ENCODE results near the gene JAG1. TPM values are rescaled to one million over a fixed set of nuclear protein-coding genes. Genes with fewer than 3 reads are reported as not detected.

The JAG1 gene
- total and polyA plus RNA-seq, 9 of the 15 experiments (the other 6 are each of a cell fraction or from before 2014, with no cell fraction given), result 0.04 to 0.40 (median 0.07) TPM

- TF ChIP-seq ZZZ3 (IDR thresholded peaks at IDR 0.05) (no peak), CTCFL (IDR thresholded peaks at IDR 0.05; ENCODE audit: borderline replicate concordance, insufficient read depth, low read depth, low read length, poor library complexity, severe bottlenecking) (no peak), ETV5 (CRISPR knock-in tag; IDR thresholded peaks at IDR 0.05; ENCODE audit: low read depth) (no peak), PHF21A (IDR thresholded peaks at IDR 0.05; ENCODE audit: borderline replicate concordance, low read depth) (no peak), TCFL5 (CRISPR knock-in tag; conservative IDR thresholded peaks at IDR 0.05) (no peak), CXXC5 (CRISPR knock-in tag; IDR thresholded peaks at IDR 0.05) (no peak)
Measured at GRCh38 chr20:10616212-10616611, 57.6 kb downstream of the JAG1 start (continued).

GRCh38 chr20:10613911-10614310, 59.9 kb downstream of the JAG1 start:
- H4K20me1 ChIP-seq (replicated peaks; ENCODE audit: control insufficient read depth, insufficient read depth, low read length), result no peaks in the 10 kb centered on the region
- ChIA-PET POLR2A (no interaction called here), CTCF (ENCODE audit: low intra/inter-chr PET ratio) (no interaction called here)
- WGBS (ENCODE audit: insufficient coverage, low coverage, missing lambda C conversion rate), result 67% methylated on average over 6 of the region's 18 CpGs
- no peak overlapping the region for H3K4me2 ChIP-seq (ENCODE audit: insufficient read depth, low read length)
- DNase-seq (ENCODE audit: extremely low read depth in 1 of 4, low spot score in 3 of 4), result no peak
- no peaks in the 10 kb centered on the region for H3K9me3 ChIP-seq (replicated peaks; ENCODE audit: control insufficient read depth, insufficient read depth, low read depth, low read length)
- no peaks in the 10 kb centered on the region for H3K4me1 ChIP-seq (replicated peaks in 1 of 2; ENCODE audit: control insufficient read depth in 2 of 2, insufficient read depth in 2 of 2, low read length in 2 of 2)
- H3K9ac ChIP-seq (ENCODE audit: insufficient read depth in 1 of 2, low read depth in 2 of 2, low read length in 2 of 2), result no peak overlapping the region
- BruUV-seq (replicated peaks), result no TSS peak
- H3K27ac ChIP-seq (ENCODE audit: extremely low read depth, low read depth, low read length), result no peak overlapping the region
- H3K9me1 ChIP-seq (ENCODE audit: control insufficient read depth, insufficient read depth, low read length), result no peaks in the 10 kb centered on the region
- H3K4me3 ChIP-seq, result no peak overlapping the region
- no peaks in the 10 kb centered on the region for H3K36me3 ChIP-seq (ENCODE audit: control insufficient read depth, insufficient read depth, low read length)
- intact Hi-C loops (cut with micrococcal nuclease), result no loop called here
- in situ Hi-C loops (cut with MboI), result no loop called here
- H3K79me2 ChIP-seq (ENCODE audit: control insufficient read depth, insufficient read depth, low read length), result no peaks in the 10 kb centered on the region
- no peaks in the 10 kb centered on the region for H3K27me3 ChIP-seq (ENCODE audit: control insufficient read depth in 2 of 2, insufficient read depth in 2 of 2, low read length in 2 of 2)
- no peak for FAIRE-seq
- no peak overlapping the region for H2AFZ ChIP-seq (ENCODE audit: low read depth, low read length)
- no peak for ATAC-seq
- no peak for TF ChIP-seq ZNF507 (tag; conservative IDR thresholded peaks at IDR 0.05)
- no peak for TF ChIP-seq TEAD2 (tag; IDR thresholded peaks at IDR 0.05)
- no peak for TF ChIP-seq IRF9 (tag; IDR thresholded peaks at IDR 0.05)
- TF ChIP-seq ZNF282 (CRISPR knock-in tag; IDR thresholded peaks at IDR 0.05), result no peak
- TF ChIP-seq SREBF2 (CRISPR knock-in tag; IDR thresholded peaks at IDR 0.05), result no peak
- TF ChIP-seq ZBTB26 (CRISPR knock-in tag; IDR thresholded peaks at IDR 0.05), result no peak
- TF ChIP-seq RBM39 (optimal IDR thresholded peaks at IDR 0.05; ENCODE audit: low read depth, low read length), result no peak
- TF ChIP-seq SMAD4 (CRISPR knock-in tag; conservative IDR thresholded peaks at IDR 0.05), result no peak
- no peak for TF ChIP-seq ZNF830 (CRISPR knock-in tag; IDR thresholded peaks at IDR 0.05)
- no peak for TF ChIP-seq POLR2G (IDR thresholded peaks at IDR 0.05; ENCODE audit: low read depth, low read length)
- no peak for TF ChIP-seq E2F6 (IDR thresholded peaks at IDR 0.05; ENCODE audit: borderline replicate concordance in 1 of 2, extremely low read depth in 1 of 2, insufficient read depth in 1 of 2, insufficient read length in 1 of 2, low read depth in 1 of 2, low read length in 1 of 2, poor library complexity in 1 of 2, severe bottlenecking in 1 of 2)

All from K562 (cell line).